ENCODE measurements around the gene PANX2. TPM values are rescaled to one million over a fixed set of nuclear protein-coding genes. Genes with fewer than 3 reads are reported as not detected.

The PANX2 gene
- total and polyA plus RNA-seq, 2 of the 4 experiments (the other 2 are of a cell fraction): 0.18 to 1.7 TPM

DNA sequence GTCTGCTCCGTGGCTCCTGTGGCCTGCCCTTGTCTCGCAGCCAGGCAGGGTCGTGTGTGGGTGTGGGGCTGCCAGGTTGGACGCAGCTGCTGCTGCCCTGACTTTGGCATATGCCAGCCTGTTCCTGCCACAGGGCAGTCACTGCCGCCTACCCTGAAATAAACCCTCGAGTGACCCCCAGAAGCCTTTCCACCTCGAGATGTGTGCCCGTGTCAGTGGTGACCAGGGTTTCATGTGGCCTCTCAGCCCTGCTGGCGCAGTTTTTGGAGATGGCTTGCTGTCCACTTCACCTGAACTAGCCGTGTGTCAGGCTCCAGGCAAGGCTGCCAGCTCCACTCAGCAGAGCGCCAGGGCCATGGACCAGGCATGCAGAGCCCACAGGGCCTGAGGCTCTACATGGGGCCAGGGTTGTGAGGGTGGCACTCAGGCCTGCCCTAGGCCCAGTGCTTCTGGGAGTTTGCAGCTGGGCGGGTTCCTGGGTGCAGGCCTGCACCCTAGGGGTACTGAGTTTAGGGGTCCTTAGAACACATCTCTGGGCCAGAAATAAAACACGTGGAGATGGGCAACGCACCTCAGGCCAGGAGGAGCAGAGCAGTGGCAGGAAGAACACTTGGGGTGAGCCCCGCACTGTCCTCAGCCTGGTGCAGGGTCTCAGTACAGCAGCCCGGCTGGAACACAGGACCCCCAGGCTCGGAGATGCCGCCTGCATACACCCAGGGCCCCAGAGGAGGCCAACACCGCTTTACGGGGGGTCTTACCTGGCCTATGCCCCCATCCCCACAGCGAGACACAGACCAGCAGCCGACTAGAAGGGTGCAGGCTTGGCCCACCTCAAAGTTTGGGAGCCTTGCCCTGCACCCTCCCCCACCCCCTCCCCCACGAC, 8.8 kb upstream of the PANX2 start (continued):
- TF ChIP-seq CHD1 (IDR thresholded peaks at IDR 0.05; ENCODE audit: low read depth, low read length): no peak

DNA sequence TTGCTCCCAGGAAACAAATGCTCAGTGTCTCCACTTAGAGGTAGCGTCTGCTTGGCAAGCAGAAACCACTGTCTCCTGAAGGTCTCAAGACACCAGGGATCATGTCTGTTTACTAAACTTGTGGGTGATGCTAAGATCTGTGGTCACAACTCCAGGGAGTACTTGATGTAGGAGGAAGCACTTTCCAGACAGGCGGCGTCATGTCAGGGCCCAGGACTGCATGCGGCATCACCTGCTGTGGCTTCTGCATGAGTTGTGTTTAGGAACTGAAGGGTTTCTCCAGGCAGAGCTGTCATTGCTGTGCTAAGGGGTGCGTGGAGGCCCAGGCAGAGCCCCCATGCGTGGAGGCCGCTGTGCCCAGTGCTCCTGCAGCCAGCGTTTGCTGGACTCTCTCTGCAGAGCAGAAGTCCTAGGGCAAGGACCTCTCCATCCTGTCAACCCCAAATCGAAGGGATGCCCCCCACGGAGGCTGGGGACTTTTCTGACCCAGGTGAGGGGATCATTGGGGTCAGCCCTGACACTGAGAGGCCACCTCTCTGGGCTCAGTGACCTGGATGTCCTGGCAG, 8.1 kb upstream of the PANX2 start:
- H3K27me3 ChIP-seq (ENCODE audit: control insufficient read depth, insufficient read depth, low read length): peaks cover under 1% of the 10 kb centered on the region; the same call in 1 of the 2 replicates
- 87% methylated on average over 3 of the region's 10 CpGs; no CpG with 5 or more reads in 1 of the 2 experiments for WGBS, 2 experiments (ENCODE audit: extremely low coverage in 2 of 2, insufficient read length in 1 of 2)
- peaks cover 18% of the 10 kb centered on the region for H3K36me3 ChIP-seq (ENCODE audit: control insufficient read depth, insufficient read depth, low read length)
- H4K20me1 ChIP-seq (ENCODE audit: insufficient read depth, low read length): no peaks in the 10 kb centered on the region
- no peak for TF ChIP-seq CHD1 (IDR thresholded peaks at IDR 0.05; ENCODE audit: low read depth, low read length)
- H3K4me1 ChIP-seq (ENCODE audit: control insufficient read depth, insufficient read depth, low read length): no peaks in the 10 kb centered on the region
- no peak overlapping the region for H3K27ac ChIP-seq (ENCODE audit: insufficient read depth, low read length)
- H3K4ac ChIP-seq (ENCODE audit: low read depth, low read length): no peak overlapping the region
- no peak overlapping the region for H3K4me3 ChIP-seq (ENCODE audit: insufficient read depth, low read depth, low read length)
- no peak overlapping the region for H3K4me2 ChIP-seq (ENCODE audit: low read depth, low read length)
- no peak overlapping the region for H4K5ac ChIP-seq (ENCODE audit: low read depth, low read length)
- no peaks in the 10 kb centered on the region for H3K9me1 ChIP-seq (ENCODE audit: insufficient read depth, low read length)
- H3K9ac ChIP-seq (ENCODE audit: low read depth, low read length): no peak overlapping the region
- H4K91ac ChIP-seq (ENCODE audit: insufficient read depth, low read depth, low read length): no peak overlapping the region
- in situ Hi-C loops (cut with MboI; ENCODE audit: low sequenced_read_pairs) (no loop called here), dilution Hi-C loops (cut with HindIII; ENCODE audit: low sequenced_read_pairs, unreplicated experiment) (no loop called here), intact Hi-C loops (cut with micrococcal nuclease) (no loop called here)
- no peak overlapping the region for H3K56ac ChIP-seq (ENCODE audit: extremely low read depth, insufficient read depth, low read length)
- no peak for ATAC-seq (ENCODE audit: low read depth)
- H2BK20ac ChIP-seq (ENCODE audit: low read depth, low read length): no peak overlapping the region
- H2BK15ac ChIP-seq (ENCODE audit: low read depth, low read length): no peak overlapping the region
- H3K23ac ChIP-seq (ENCODE audit: low read depth, low read length): no peak overlapping the region
- no peak overlapping the region for H3K14ac ChIP-seq (replicated peaks; ENCODE audit: low read depth, low read length)
- no peak overlapping the region for H2AK9ac ChIP-seq (replicated peaks; ENCODE audit: low read depth, low read length, poor library complexity)
- H2AK5ac ChIP-seq (ENCODE audit: low read depth, low read length): no peak overlapping the region
- H3K79me1 ChIP-seq (ENCODE audit: low read depth in 1 of 2, low read length in 2 of 2): no peaks in the 10 kb centered on the region
- no peaks in the 10 kb centered on the region for H3K9me3 ChIP-seq (ENCODE audit: control insufficient read depth, insufficient read depth, low read length)
- no peak overlapping the region for H4K8ac ChIP-seq (ENCODE audit: low read depth in 2 of 2, low read length in 2 of 2)
- POLR2A ChIA-PET (ENCODE audit: unreplicated experiment): no interaction called here
- H2BK5ac ChIP-seq (ENCODE audit: low read depth, low read length, poor library complexity, severe bottlenecking): no peak overlapping the region
- DNase-seq: no peak
- no peak overlapping the region for H3K18ac ChIP-seq (ENCODE audit: low read depth, low read length)
- H2BK120ac ChIP-seq (ENCODE audit: low read depth, low read length): no peak overlapping the region
- BruUV-seq (replicated peaks): no TSS peak
- CTCF ChIA-PET: no interaction called here
- H2AFZ ChIP-seq (replicated peaks; ENCODE audit: low read length, poor library complexity): no peak overlapping the region

Measured in IMR-90 (cell line).